Mesendoderm (in vitro differentiated cells): ENCODE results near the gene KIAA0513.

ENCODE experiments used
- DNase-seq: peaks from one replicate; pipeline ENCODE4 v3.0.0; 2013
- H2AK5ac ChIP-seq: 2 replicates; pipeline ENCODE4 v1.6.1; 2013; ENCODE audit warnings: low read length, inconsistent platforms
- H2BK120ac ChIP-seq: 2 replicates; pipeline ENCODE4 v1.6.1; 2013; ENCODE audit warnings: low read depth, mild to moderate bottlenecking, low read length, moderate library complexity, mixed read lengths
- H2BK15ac ChIP-seq: replicated peaks from 2 replicates; pipeline ENCODE4 v1.6.1; 2013; ENCODE audit warnings: low read depth, mild to moderate bottlenecking, moderate library complexity
- H2BK5ac ChIP-seq: 2 replicates; pipeline ENCODE4 v1.6.1; 2013; ENCODE audit warnings: low read length, inconsistent platforms
- H3K18ac ChIP-seq: 2 replicates; pipeline ENCODE4 v1.6.1; 2013; ENCODE audit warnings: mild to moderate bottlenecking, low read length, mixed read lengths
- H3K23ac ChIP-seq: one replicate; pipeline ENCODE4 v1.6.1; 2013; ENCODE audit warnings: low read length
- H3K27ac ChIP-seq: 2 replicates; pipeline ENCODE4 v1.5.1; 2013; ENCODE audit warnings: low read depth, mild to moderate bottlenecking, inconsistent platforms, low read length, moderate library complexity
- H3K27me3 ChIP-seq: 2 replicates; pipeline ENCODE4 v1.6.1; 2013; ENCODE audit warnings: low read length, control low read depth, mild to moderate bottlenecking, inconsistent platforms; ENCODE audit not compliant: insufficient read depth, poor library complexity
- H3K36me3 ChIP-seq: 2 replicates; pipeline ENCODE4 v1.6.1; 2013; ENCODE audit warnings: low read length, inconsistent platforms; ENCODE audit not compliant: control insufficient read depth, insufficient read depth
- H3K4ac ChIP-seq: one replicate; pipeline ENCODE4 v1.6.1; 2013; ENCODE audit warnings: low read depth, mild to moderate bottlenecking, low read length, moderate library complexity
- H3K4me1 ChIP-seq: 2 replicates; pipeline ENCODE4 v1.6.1; 2013; ENCODE audit warnings: low read depth, low read length, inconsistent platforms; ENCODE audit not compliant: control insufficient read depth
- H3K4me2 ChIP-seq: 2 replicates; pipeline ENCODE4 v1.6.1; 2013; ENCODE audit warnings: low read length
- H3K4me3 ChIP-seq: 2 replicates; pipeline ENCODE4 v1.5.1; 2013; ENCODE audit warnings: mild to moderate bottlenecking, low read length
- H3K56ac ChIP-seq: one replicate; pipeline ENCODE4 v1.6.1; 2013; ENCODE audit warnings: low read length
- H3K79me1 ChIP-seq: 2 replicates; pipeline ENCODE4 v1.6.1; 2013; ENCODE audit warnings: low read length, inconsistent platforms
- H3K79me2 ChIP-seq: 2 replicates; pipeline ENCODE4 v1.6.1; 2013; ENCODE audit warnings: mild to moderate bottlenecking, low read length; ENCODE audit not compliant: control insufficient read depth, insufficient read depth
- H3K9ac ChIP-seq: 2 replicates; pipeline ENCODE4 v1.6.1; 2013; ENCODE audit warnings: low read length, inconsistent platforms
- H4K5ac ChIP-seq: one replicate; pipeline ENCODE4 v1.6.1; 2013; ENCODE audit warnings: low read length
- H4K8ac ChIP-seq: one replicate; pipeline ENCODE4 v1.6.1; 2013; ENCODE audit warnings: low read depth, mild to moderate bottlenecking, control low read depth, low read length, moderate library complexity
- WGBS: extraction: QIAGEN DNeasy Blood & Tissue Kit; methylation state at CpG from one replicate; pipeline ENCODE4 v1.1.7; 2013; ENCODE audit warnings: low lambda C conversion rate, missing lambda C conversion rate; ENCODE audit not compliant: insufficient coverage; ENCODE audit errors: extremely low coverage; 5-methylcytosine and 5-hydroxymethylcytosine counted together

The KIAA0513 gene

DNA sequence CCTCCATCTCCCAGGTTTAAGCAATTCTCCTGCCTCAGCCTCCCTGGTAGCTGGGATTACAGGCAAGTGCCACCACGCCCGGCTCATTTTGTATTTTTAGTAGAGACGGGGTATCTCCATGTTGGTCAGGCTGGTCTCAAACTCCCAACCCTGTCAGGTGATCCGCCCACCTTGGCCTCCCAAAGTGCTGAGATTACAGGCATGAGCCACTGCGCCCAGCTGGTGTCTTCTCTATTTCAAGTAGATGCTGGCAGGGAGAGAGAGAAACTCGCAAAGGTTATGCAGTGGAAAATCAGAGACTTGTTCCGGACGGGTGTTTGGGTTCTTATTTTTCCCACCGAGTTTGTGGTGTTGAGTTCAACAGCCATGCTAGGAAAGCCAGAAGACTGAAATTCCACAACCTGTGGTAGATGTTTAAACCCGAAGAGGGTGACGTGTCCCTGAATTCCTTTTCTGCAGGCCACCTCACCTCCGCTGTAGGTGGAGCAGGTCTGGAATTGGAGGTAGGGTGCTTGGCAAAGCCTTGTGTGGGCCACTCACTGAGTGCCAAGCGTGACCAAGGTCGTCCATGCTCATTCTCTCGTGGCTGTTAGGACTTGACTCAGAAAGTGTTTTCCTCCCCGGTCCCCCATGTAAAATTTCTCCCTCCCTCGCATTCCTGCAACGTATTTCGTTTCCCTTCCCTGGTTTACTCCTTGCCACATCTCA is 8.9 kb upstream of the KIAA0513 start:
- H3K18ac ChIP-seq: no peak overlapping the region
- H3K79me2 ChIP-seq: no peaks in the 10 kb centered on the region
- no peak overlapping the region for H3K56ac ChIP-seq
- no peak overlapping the region for H3K4me2 ChIP-seq
- H3K36me3 ChIP-seq: no peaks in the 10 kb centered on the region
- no CpG with 5 or more reads among the region's 19 CpGs for WGBS
- no peak overlapping the region for H4K5ac ChIP-seq
- no peak for DNase-seq
- no peak overlapping the region for H4K8ac ChIP-seq
- peaks cover 2% of the 10 kb centered on the region for H3K27me3 ChIP-seq
- no peak overlapping the region for H2BK5ac ChIP-seq
- H3K79me1 ChIP-seq: no peaks in the 10 kb centered on the region
- H3K23ac ChIP-seq: no peak overlapping the region
- no peak overlapping the region for H3K4me3 ChIP-seq
- no peaks in the 10 kb centered on the region for H3K4me1 ChIP-seq
- no peak overlapping the region for H3K4ac ChIP-seq
- H3K9ac ChIP-seq: no peak overlapping the region
- no peak overlapping the region for H2BK15ac ChIP-seq
- H2AK5ac ChIP-seq: no peak overlapping the region
- no peak overlapping the region for H3K27ac ChIP-seq
- H2BK120ac ChIP-seq: no peak overlapping the region

DNA sequence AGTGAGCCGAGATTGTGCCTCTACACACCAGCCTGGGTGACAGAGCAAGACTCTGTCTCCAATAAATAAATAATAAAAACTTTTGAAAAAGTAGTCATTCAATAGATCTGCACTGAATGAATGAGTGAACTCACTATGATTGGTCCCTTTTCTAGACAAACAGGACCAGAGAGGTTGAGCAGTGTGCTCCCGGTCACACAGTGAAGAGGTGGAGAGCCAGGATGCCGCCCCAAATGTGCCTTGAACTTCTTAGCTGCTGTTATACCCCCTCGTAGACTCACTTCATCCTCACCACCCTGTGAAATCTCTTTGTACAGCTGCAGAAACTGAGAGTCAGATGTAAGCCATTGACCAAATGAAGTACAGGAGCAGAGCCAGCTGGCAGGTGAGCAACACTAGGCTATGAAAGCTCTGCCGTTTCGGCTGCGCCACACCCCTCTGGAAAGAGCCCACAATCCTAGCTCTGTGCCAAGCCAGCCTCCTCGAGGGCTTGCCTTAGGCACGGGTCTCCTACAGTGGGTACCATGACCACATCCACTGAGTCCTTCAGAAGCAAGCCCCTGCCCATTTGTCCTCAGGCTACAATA is 7.8 kb upstream of the KIAA0513 start:
- no peaks in the 10 kb centered on the region for H3K79me1 ChIP-seq
- no CpG with 5 or more reads among the region's 9 CpGs for whole genome bisulfite sequencing
- H2BK15ac ChIP-seq: no peak overlapping the region
- H2AK5ac ChIP-seq: no peak overlapping the region
- no peak overlapping the region for H4K8ac ChIP-seq
- no peak overlapping the region for H3K9ac ChIP-seq
- no peak overlapping the region for H2BK5ac ChIP-seq
- H2BK120ac ChIP-seq: no peak overlapping the region
- H3K4me2 ChIP-seq: no peak overlapping the region
- no peak for DNase-seq
- H3K36me3 ChIP-seq: no peaks in the 10 kb centered on the region
- no peak overlapping the region for H3K56ac ChIP-seq
- H3K27ac ChIP-seq: no peak overlapping the region
- H3K4me1 ChIP-seq: no peaks in the 10 kb centered on the region
- no peak overlapping the region for H3K4me3 ChIP-seq
- H3K18ac ChIP-seq: no peak overlapping the region
- H3K27me3 ChIP-seq: peaks cover 2% of the 10 kb centered on the region
- no peak overlapping the region for H3K23ac ChIP-seq
- H3K4ac ChIP-seq: no peak overlapping the region
- no peaks in the 10 kb centered on the region for H3K79me2 ChIP-seq
- H4K5ac ChIP-seq: no peak overlapping the region

DNA sequence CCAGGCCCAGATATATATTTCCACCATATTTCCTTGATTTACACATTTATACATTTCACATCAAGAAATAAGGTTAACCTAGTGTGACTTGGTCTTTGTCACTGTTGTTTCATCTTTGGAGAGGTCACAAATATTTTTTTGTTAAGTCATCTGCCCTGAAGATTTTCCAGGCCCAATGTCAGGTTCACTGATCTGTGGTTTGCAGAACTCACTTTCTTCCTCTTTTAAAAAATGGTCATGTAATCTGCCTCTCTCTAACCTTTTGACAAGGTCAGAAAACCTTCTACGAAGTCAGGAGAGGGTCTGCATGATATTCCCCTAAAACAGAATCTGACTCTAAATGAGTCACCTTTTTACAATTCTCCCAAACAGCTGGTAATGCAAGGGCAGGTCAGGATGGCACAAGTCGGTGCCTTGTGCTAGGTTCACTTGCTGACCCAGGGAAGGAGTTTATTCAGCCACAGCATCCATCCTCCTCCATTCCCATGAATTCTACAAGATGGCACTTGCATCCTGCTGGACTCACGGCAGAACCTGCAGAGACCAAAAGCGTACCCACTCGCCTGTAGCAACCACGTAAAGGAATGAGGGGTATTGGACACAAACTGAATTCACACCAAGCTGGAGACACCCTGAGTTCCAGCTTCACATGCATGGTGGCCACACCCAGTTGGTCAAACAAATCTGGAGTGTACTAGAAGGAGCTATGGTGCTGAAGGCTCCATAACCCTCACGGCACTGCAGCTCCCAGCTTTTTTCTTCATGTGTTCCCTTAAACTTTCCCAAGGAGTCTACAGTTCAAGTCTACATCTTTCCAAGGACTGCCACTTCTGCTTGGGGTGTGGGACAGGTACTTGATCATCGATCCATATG is 1.6 kb upstream of the KIAA0513 start:
- Histone ChIP-seq H3K27me3 (no peaks in the 10 kb centered on the region), H3K9ac (no peak overlapping the region), H2BK120ac (no peak overlapping the region), H3K23ac (no peak overlapping the region), H3K79me1 (no peaks in the 10 kb centered on the region), H4K8ac (no peak overlapping the region), H3K36me3 (no peaks in the 10 kb centered on the region), H3K18ac (no peak overlapping the region), H3K79me2 (no peaks in the 10 kb centered on the region), H3K4me1 (no peaks in the 10 kb centered on the region), H2BK5ac (no peak overlapping the region), H3K4ac (no peak overlapping the region), H3K56ac (peak overlapping the region; percentile 42), H3K27ac (no peak overlapping the region), H3K4me2 (no peak overlapping the region), H2AK5ac (no peak overlapping the region), H4K5ac (no peak overlapping the region), H3K4me3 (no peak overlapping the region), H2BK15ac (no peak overlapping the region)
- no peak for DNase-seq
- no CpG with 5 or more reads among the region's 8 CpGs for WGBS

DNA sequence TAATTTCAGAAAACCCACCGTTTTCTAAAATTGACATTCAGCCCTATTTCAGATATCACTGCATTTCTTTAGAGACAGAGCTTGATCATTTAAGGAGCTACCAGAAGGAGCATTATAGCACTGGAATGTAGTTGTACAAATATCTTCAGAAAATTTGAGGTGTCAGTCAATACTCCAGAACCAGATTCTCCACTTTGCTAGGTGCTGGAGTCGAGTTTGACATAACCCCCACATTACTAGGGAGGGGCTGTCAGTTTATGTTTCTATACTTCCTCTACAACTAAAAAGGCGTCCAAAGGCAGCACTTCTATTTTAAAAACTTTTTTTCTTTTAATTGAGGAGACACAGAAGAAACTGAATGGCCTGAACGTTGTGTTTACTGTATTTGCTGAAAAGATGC is 892 bp upstream of the KIAA0513 start:
- Histone ChIP-seq H3K4ac (no peak overlapping the region), H2BK5ac (no peak overlapping the region), H3K23ac (no peak overlapping the region), H3K79me1 (no peaks in the 10 kb centered on the region), H3K4me2 (no peak overlapping the region), H3K4me1 (no peaks in the 10 kb centered on the region), H2AK5ac (no peak overlapping the region), H3K27ac (no peak overlapping the region), H2BK120ac (no peak overlapping the region), H3K56ac (no peak overlapping the region), H4K8ac (no peak overlapping the region), H2BK15ac (no peak overlapping the region), H3K36me3 (no peaks in the 10 kb centered on the region), H3K18ac (no peak overlapping the region), H3K79me2 (no peaks in the 10 kb centered on the region), H3K4me3 (no peak overlapping the region), H4K5ac (no peak overlapping the region), H3K9ac (no peak overlapping the region), H3K27me3 (no peaks in the 10 kb centered on the region)
- no CpG with 5 or more reads among the region's 4 CpGs for WGBS
- no peak for DNase-seq

DNA sequence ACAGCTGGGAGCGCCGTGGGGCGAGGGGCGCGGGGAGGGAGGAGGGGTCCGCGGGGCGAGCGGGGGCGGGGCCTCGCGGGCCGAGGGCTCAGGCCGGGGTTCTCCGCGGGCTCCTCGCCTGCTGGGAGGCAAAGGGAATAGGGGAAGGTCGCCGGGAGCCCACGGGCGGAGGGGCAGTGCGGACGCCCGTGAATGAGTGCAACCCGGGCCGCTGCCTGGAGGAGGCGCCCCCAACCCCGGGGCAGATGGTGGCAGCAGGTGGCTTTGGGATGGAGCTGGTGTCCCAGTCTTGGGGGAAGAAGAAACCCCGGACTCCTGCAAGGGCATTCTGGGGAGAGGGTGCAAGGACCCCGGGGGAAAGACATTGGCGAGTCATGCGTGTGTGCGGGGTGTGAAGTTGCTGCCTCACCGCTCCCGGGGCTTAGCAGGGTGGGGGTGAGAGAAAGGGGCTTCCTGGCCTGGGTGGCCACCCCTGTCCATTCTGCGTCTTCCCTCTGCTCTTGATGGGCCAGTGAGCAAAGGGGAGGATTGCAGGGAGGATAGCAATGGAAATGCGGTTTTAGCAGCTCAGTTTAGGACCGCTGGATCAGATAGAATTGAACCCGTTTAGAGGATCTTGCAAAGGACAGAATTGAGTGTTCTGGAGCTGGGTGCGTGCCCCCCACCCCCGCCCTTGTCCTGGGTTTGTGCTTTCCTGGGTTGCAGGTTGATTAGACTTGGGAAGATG is 526 bp downstream of the KIAA0513 start:
- Histone ChIP-seq H3K9ac (peak overlapping the region; percentile 82), H3K4me1 (no peaks in the 10 kb centered on the region), H3K4ac (no peak overlapping the region), H4K8ac (no peak overlapping the region), H4K5ac (no peak overlapping the region), H2BK15ac (no peak overlapping the region), H3K36me3 (no peaks in the 10 kb centered on the region), H3K4me3 (peak overlapping the region; percentile 74), H3K56ac (peak overlapping the region; percentile 95), H3K27me3 (no peaks in the 10 kb centered on the region), H3K23ac (no peak overlapping the region), H2BK5ac (no peak overlapping the region), H3K27ac (no peak overlapping the region), H2BK120ac (no peak overlapping the region), H2AK5ac (no peak overlapping the region), H3K18ac (peak overlapping the region; percentile 77), H3K79me1 (no peaks in the 10 kb centered on the region), H3K79me2 (no peaks in the 10 kb centered on the region), H3K4me2 (peak overlapping the region; percentile 46)
- WGBS: no CpG with 5 or more reads among the region's 41 CpGs
- no peak for DNase-seq
